Measurements from ENCODE around the gene SLC25A38. TPM values are rescaled to one million over a fixed set of nuclear protein-coding genes. Genes with fewer than 3 reads are reported as not detected.

The SLC25A38 gene
- polyA plus RNA-seq, 1 donor (not counting 4 experiments of a cell fraction or from before 2014, with no cell fraction given), result 40.2 TPM

DNA sequence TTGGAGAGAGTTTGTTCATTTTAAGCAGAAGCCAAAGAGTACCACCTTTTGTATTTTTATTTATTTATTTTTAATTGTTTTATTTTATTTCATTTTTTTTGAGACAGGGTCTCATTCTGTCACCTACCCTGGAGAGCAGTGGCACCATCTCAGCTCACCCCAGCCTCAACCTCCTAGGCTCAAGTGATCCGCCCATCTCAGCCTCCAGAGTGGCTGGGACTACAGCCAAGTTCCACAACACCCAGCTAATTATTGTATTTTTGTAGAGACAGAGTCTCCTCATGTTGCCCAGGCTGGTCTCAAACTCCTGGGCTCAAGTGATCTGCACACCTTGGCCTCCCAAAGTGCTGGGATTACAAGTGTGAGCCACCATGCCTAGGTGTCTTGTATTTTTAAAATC is 44.1 kb upstream of the SLC25A38 start:
- H3K79me2 ChIP-seq (ENCODE audit: control insufficient read depth, insufficient read depth, low read length), result no peaks in the 10 kb centered on the region
- no peaks in the 10 kb centered on the region for H3K9me3 ChIP-seq (ENCODE audit: control insufficient read depth, low read depth, low read length)
- H3K36me3 ChIP-seq (ENCODE audit: control insufficient read depth in 2 of 2, extremely low read depth in 1 of 2, insufficient read depth in 2 of 2, low read length in 2 of 2), result no peaks in the 10 kb centered on the region
- FAIRE-seq, result no peak
- no peak for TF ChIP-seq EZH2 (IDR thresholded peaks at IDR 0.05; ENCODE audit: low read length)
- TF ChIP-seq, protein P1, sequence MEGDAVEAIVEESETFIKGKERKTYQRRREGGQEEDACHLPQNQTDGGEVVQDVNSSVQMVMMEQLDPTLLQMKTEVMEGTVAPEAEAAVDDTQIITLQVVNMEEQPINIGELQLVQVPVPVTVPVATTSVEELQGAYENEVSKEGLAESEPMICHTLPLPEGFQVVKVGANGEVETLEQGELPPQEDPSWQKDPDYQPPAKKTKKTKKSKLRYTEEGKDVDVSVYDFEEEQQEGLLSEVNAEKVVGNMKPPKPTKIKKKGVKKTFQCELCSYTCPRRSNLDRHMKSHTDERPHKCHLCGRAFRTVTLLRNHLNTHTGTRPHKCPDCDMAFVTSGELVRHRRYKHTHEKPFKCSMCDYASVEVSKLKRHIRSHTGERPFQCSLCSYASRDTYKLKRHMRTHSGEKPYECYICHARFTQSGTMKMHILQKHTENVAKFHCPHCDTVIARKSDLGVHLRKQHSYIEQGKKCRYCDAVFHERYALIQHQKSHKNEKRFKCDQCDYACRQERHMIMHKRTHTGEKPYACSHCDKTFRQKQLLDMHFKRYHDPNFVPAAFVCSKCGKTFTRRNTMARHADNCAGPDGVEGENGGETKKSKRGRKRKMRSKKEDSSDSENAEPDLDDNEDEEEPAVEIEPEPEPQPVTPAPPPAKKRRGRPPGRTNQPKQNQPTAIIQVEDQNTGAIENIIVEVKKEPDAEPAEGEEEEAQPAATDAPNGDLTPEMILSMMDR (optimal IDR thresholded peaks at IDR 0.05 in 1 of 3, IDR thresholded peaks at IDR 0.05 in 1 of 3, conservative IDR thresholded peaks at IDR 0.05 in 1 of 3; ENCODE audit: extremely low read depth in 1 of 3, insufficient read depth in 2 of 3, low read length in 3 of 3), result no peak
- H3K9me1 ChIP-seq (ENCODE audit: control insufficient read depth, extremely low read depth, insufficient read depth, low read length), result no peaks in the 10 kb centered on the region
- no peaks in the 10 kb centered on the region for H4K20me1 ChIP-seq (ENCODE audit: control insufficient read depth, extremely low read depth, insufficient read depth, low read length)
- H3K27me3 ChIP-seq (ENCODE audit: control insufficient read depth, extremely low read depth, insufficient read depth, low read length), result no peaks in the 10 kb centered on the region
- no peak overlapping the region for H3K27ac ChIP-seq (ENCODE audit: control insufficient read depth, insufficient read depth, low read length)
- peaks cover 12% of the 10 kb centered on the region for H3K4me1 ChIP-seq (ENCODE audit: control insufficient read depth, extremely low read depth, insufficient read depth, low read length)
- H3K4me2 ChIP-seq (ENCODE audit: control insufficient read depth, extremely low read depth, insufficient read depth, low read depth, low read length), result no peak overlapping the region
- H3K4me3 ChIP-seq (ENCODE audit: control insufficient read depth in 2 of 3, extremely low read depth in 1 of 3, insufficient read depth in 2 of 3, low read depth in 1 of 3, low read length in 3 of 3), result no peak overlapping the region
- H2AFZ ChIP-seq (ENCODE audit: control insufficient read depth, low read length), result no peak overlapping the region
- DNase-seq (ENCODE audit: low read depth, low spot score), result no peak
- no peak overlapping the region for H3K9ac ChIP-seq (ENCODE audit: control insufficient read depth, extremely low read depth, insufficient read depth, low read length)
- dilution Hi-C loops (cut with MboI; ENCODE audit: extremely low pct_ligation_motif_present, low sequenced_read_pairs), result no loop called here

DNA sequence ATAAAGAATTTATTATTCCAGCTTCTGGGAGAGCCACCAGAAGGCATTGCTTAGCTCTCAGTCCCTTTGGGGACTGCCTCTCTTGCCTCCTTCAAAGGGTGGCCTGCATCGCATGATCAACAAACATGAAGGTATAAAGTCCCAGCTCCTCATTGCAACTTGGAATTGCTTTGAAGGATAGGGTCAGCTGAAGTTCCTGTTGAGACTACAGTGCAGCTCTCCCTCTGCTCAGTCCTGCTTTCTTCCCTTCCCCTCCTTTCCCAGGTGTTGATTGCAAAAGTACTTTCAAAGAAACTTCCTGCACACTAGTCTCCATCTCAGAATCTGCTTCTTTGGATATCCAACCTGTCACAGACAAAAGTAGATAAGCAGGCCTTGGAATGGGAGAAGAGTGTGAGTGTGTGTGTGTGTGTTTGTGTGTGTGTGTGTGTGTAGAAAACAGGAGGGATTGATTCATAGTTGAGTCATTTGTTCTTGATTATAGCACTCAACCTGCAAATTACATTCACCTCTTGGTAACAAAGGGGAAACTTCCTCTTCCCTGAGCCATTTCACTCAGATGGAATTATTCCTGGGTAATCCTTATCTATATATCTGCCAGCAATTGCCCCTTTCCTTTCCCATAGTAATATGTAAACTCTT is 40.0 kb upstream of the SLC25A38 start:
- Histone ChIP-seq H4K20me1 (ENCODE audit: control insufficient read depth, extremely low read depth, insufficient read depth, low read length) (no peaks in the 10 kb centered on the region), H3K9me3 (ENCODE audit: control insufficient read depth, low read depth, low read length) (no peaks in the 10 kb centered on the region), H3K9ac (ENCODE audit: control insufficient read depth, extremely low read depth, insufficient read depth, low read length) (no peak overlapping the region), H3K27me3 (ENCODE audit: control insufficient read depth, extremely low read depth, insufficient read depth, low read length) (no peaks in the 10 kb centered on the region), H3K79me2 (ENCODE audit: control insufficient read depth, insufficient read depth, low read length) (no peaks in the 10 kb centered on the region), H3K27ac (ENCODE audit: control insufficient read depth, insufficient read depth, low read length) (no peak overlapping the region), H2AFZ (ENCODE audit: control insufficient read depth, low read length) (no peak overlapping the region), H3K9me1 (ENCODE audit: control insufficient read depth, extremely low read depth, insufficient read depth, low read length) (no peaks in the 10 kb centered on the region), H3K4me2 (ENCODE audit: control insufficient read depth, extremely low read depth, insufficient read depth, low read depth, low read length) (peak overlapping the region; percentile 41), H3K36me3 (ENCODE audit: control insufficient read depth in 2 of 2, extremely low read depth in 1 of 2, insufficient read depth in 2 of 2, low read length in 2 of 2) (no peaks in the 10 kb centered on the region), H3K4me1 (ENCODE audit: control insufficient read depth, extremely low read depth, insufficient read depth, low read length) (peaks cover 20% of the 10 kb centered on the region), H3K4me3 (ENCODE audit: control insufficient read depth in 2 of 3, extremely low read depth in 1 of 3, insufficient read depth in 2 of 3, low read depth in 1 of 3, low read length in 3 of 3) (no peak overlapping the region)
- DNase-seq (ENCODE audit: low read depth, low spot score), result peak; percentile 13
- dilution Hi-C loops (cut with MboI; ENCODE audit: extremely low pct_ligation_motif_present, low sequenced_read_pairs), result no loop called here
- FAIRE-seq, result no peak
- TF ChIP-seq, protein P1 (optimal IDR thresholded peaks at IDR 0.05 in 1 of 3, IDR thresholded peaks at IDR 0.05 in 1 of 3, conservative IDR thresholded peaks at IDR 0.05 in 1 of 3; ENCODE audit: extremely low read depth in 1 of 3, insufficient read depth in 2 of 3, low read length in 3 of 3), result no peak
- TF ChIP-seq EZH2 (IDR thresholded peaks at IDR 0.05; ENCODE audit: low read length), result no peak
